HG02981 (cell line): ENCODE measurements around the gene SPDYE6.
"Not testable (repeated sequence)": the region's sequence is repeated elsewhere in the genome, so short reads cannot be mapped to it uniquely, and the experiment has no call there.

Experiments
- ATAC-seq: cut with Tn5 transposase; IDR thresholded peaks from one replicate; pipeline ENCODE4 v1.9.1; 2021; ENCODE audit warnings: mild to moderate bottlenecking, moderate library complexity; ENCODE audit not compliant: unreplicated experiment

Gene SPDYE6

DNA sequence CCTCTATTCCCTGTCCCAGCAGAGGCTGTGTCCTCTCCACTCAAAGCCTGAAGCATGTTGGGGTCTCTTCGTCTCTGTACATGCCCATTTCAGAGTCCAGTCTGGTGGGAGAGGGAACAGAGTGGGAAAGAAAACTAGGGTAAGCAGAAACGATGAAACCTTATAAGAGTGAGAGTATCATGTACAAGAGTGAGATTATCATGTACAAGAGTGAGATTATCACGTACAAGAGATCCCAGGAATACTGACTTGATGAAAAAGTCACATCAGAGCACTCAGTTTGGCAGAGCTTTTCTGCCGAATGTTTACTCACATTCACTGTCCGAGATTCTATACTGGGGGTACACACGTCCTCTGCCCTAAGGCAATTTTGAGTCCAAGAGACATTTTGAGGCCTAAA, at the start of gene SPDYE6:
Gene SPDYE6, minus strand, starts transcription at position 101 of the 400 bp plus-strand sequence. CDS start 421 bp downstream, outside the sequence.
- not testable (repeated sequence) for ATAC-seq

DNA sequence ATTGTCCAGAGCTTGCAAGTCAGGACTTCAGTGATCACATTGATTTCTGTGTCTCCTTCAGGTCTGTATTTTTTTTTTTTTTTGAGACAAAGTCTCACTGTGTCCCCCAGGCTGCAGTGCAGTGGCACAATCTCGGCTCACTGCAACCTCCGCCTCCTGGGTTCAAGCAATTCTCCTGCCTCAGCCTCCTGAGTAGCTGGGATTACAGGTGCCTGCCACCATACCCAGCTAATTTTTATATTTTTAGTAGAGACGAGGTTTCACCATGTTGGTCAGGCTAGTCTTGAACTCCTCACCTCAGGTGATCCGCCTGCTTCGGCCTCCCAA, 48.6 kb upstream of the SPDYE6 start:
- ATAC-seq, result not testable (repeated sequence)

DNA sequence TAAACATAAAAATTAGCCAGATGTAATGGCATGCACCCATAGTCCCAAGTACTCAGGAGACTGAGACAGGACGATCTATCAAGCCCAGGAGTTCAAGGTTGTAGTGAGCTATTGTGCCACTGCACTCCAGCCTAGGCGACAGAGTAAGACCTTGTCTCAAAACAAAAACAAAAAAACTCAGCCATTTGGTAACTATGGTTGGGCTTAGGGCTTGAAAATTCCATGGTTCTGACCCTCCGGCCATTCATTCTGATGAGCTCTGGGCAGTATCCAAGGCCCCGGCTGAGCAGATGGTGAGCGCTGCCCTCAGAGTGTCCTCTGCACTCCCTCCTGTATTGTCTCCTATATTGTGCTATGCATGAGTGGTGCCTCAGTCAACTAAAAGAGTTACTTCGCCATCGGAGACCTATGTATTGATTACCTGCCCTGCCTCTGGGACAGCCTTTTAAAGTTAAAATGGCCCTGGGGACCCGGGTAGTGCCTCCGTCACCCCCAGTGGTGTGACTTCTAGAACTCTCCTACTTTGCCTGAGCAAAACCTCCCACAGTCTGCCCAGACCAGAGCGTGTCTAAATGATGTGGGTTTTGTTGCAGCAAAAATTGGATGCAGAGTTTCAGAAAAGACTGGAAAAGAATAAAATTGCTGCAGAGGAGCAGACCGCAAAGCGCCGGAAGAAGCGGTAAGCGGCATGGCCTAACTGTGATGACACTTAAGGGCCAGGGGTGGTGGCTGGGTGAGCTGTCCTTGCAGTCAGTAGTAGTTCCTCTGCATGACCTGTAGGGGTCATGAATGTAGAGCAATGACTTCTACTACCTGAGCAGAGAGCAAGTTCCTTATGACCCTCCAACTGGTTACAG, 48.0 kb upstream of the SPDYE6 start:
- peak; percentile 86 for ATAC-seq

GRCh38 chr7:102403563-102403962, 47.3 kb upstream of the SPDYE6 start:
- no peak for ATAC-seq

GRCh38 chr7:102400360-102400759, 44.1 kb upstream of the SPDYE6 start:
- no peak for ATAC-seq

DNA sequence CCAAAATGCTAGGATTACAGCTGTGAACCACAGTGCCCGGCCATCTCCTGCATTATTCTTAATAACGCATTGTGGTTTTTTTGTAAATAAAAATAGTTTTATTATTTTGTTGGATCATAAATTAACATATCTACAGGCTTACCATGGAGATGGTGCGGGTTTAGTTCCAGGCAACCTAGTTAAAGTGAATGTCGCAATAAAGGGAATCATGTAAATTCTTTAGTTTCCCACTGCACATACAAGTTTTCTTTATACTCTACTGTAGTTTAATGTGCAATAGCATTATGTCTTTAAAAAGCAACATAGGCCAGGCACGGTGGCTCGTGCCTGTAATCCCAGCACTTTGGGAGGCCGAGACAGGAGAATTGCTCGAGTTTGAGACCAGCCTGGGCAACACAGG, 42.3 kb upstream of the SPDYE6 start:
- no peak for ATAC-seq

- ATAC-seq, result no peak
Measured at GRCh38 chr7:102396710-102397019, 40.4 kb upstream of the SPDYE6 start.

DNA sequence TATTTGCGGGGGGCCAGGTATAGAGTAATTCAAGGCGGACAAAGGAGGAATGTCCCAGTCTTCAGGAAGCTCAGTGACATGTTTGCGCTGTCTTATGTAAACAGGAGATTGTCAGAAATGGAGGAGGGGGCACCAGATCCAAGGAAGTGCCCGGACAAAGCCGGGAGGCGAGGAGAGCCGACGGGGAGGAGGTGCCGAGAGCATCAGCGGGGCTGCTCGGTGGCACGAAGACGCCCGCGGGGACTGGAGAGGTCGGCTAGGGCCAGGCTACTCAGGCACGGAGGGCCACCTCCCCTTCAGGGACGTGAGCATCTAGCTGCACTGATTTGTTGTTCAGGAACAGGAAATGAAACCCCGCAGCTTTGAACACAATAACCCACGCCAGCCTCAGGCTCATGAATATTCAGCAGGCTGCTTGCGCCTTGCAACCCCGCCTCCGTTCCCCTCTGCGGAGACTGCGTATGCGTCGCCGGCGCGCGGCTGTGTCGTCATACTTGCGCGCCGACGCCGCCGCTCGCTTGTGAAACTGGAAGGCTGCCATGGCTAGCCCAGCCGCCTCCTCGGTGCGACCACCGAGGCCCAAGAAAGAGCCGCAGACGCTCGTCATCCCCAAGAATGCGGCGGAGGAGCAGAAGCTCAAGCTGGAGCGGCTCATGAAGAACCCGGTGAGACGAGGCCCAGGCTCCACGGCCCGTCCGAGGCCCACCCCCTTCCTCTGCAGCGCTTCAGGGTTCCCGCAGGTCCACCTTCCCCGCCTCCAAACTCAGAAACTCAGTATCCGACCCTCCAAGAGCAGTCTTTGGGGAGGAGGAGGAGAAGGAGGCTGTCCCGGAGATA, 39.8 kb upstream of the SPDYE6 start, which contains the start of gene PRKRIP1:
Gene PRKRIP1, plus strand, starts transcription at position 491 of the 837 bp plus-strand sequence. Its CDS starts 49 bp downstream, at position 540.
- ATAC-seq, result peak; percentile 99

DNA sequence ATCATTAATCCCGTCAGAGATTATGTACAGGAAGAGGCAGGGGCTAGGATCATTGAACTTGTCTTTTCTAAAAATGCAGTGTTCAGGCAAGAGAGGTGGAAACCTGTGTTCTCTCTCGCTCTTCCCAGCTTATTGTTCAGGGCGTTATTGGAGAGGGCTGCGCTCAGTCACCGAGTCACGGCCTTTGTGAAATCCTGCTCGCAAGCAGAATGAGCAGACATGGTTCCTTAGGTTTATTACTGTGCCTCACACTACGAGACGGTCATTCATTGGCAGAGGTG, 39.3 kb upstream of the SPDYE6 start:
- ATAC-seq, result no peak

DNA sequence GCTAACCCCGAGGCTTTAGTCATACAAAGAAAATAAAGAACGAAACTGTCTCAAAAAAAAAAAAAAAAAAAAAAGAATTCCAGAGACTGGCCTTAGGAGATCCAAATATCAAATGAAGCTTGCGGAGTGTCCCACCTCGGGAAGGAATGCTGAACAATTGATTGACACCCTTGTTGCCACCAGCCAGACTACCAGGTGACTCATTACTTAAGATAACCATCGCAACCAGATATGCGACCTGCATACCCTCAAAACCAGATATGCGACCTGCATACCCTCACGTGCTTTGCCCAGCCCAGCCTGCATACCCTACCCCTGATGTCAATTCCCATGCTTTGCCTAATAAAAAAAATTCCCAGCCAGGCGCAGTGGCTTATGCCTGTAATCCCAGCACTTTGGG, 37.2 kb upstream of the SPDYE6 start:
- no peak for ATAC-seq

GRCh38 chr7:102392330-102392729, 36.1 kb upstream of the SPDYE6 start:
- no peak for ATAC-seq

GRCh38 chr7:102390697-102391484, 34.6 kb upstream of the SPDYE6 start:
- ATAC-seq, result no peak

GRCh38 chr7:102389810-102390209, 33.6 kb upstream of the SPDYE6 start:
- no peak for ATAC-seq

- no peak for ATAC-seq
Measured at GRCh38 chr7:102387064-102387463, 30.8 kb upstream of the SPDYE6 start.

DNA sequence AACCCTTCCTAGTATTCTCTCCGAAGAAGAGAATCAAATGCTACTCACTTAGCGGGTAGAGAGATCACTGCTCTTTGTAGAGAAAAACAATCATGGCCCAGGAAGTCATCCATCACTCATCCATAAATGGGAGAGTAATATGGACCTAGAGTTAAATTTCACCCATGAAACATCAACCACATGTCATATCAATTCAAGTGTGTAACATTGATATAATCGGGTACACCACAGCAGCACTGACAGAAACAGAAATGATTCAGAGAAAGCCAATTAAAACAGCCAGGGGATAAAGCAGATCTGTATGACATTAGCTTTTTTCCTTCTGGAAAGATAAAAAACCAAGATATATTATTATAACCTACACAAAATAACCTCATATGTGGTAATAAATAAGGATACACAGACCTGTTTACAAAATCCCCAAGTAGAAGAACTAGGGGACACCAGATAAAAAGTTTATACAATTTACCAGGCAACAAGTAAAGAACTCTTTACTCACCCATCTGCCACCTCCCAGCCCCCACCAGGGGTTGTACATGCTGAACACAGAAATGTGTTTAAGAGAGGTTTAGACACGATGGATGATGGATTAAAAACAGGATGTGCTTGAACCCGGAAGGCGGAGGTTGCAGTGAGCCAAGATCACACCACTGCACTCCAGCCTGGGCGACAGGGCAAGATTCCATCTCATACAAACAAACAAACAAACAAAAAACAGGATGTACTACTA, 25.6 kb upstream of the SPDYE6 start:
- not testable (repeated sequence) for ATAC-seq

DNA sequence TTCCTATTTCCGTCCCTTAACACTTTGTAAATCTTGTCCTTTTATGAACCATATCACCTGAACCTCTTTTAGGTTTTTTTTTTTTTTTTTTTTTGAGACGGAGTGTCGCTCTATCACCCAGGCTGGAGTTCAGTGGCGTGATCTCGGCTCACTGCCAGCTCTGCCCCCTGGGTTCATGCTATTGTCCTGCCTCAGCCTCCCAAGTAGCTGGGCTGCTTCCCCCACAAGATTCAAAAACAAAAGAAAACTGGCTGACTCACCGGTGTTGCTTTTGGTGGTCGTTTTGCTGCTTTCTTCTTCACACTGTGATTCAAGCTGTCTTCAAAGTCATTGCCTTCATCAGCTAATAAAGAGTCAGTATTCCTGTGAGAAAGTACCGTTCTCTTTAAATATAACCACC, 24.6 kb upstream of the SPDYE6 start:
- ATAC-seq, result not testable (repeated sequence)

DNA sequence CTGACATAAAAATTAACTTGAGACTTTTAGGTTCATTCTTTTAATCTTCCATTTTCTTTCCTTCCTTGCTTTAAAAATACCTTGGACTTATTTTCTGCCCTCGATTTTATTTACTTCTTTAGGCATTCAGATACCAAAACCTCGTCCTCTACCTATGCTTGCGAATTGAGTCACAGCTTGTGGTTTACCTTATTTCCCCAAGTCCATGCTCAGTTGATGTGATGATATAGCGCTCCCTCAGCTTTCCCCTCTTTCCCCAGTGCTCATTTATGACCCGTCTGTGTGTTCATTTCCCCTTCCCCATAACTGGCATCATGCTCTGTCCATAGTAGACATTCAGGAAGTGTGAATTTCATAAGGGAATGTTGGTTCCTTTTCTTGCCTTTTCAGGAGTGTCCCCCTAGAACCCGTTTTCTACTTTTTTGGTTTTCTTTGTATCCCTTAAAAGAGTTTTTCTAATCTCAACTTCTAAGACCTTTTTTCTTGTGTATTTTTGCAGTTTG, 20.8 kb upstream of the SPDYE6 start:
- no peak for ATAC-seq

DNA sequence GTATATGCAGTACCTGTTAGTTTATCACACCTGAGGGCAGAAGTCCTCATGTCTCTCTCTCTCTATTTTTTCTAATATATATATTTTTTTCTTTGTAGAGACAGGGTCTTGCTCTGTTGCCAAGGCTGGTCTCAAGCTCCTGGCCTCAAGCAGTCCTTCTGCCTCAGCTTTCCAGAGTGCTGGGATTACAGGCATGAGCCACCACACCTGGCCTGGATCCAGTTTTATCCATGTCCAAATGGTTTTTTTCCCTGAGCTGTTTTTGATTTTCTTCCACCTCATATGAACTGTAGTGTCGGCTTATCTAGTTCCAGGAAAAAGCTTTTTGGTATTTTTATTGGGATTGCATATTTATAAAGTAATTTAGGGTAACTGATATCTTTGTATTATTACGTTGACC, 16.6 kb upstream of the SPDYE6 start:
- ATAC-seq, result not testable (repeated sequence)

DNA sequence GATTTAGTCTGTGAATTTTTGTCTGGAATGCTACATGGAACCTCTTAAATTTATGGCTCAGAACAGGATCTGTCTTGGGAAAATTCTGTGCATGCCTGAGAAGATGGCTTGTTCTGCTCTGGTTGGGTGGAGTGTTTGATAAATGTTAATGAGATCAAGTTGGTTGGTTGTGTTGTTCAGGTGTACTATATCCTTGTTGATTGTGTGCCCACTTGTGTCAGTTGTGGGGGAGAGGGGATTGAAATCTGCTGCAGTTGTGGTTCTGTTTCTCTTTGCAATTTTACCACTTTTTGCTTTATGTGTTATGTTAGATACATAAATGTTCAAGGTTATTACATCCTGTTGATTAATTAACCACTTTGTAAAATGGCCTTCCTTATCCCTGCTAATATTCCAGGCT, 13.8 kb upstream of the SPDYE6 start:
- not testable (repeated sequence) for ATAC-seq

DNA sequence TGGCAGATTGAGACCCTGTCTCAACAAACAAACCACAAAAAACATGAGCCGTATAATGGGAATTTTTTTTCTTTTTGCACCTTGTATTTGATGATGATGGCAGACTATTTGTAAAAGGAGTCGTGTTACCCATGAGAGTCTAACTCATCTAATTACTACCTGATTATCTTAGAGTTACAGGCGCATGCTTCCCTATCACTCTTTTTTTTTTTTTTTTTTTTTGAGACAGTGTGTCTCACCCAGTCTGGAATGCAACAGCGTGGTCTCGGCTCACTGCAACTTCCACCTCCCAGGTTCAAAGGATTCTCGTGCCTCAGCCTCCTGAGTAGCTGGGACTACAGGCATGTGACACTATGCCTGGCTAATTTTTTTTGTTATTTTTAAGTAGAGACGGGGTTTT, 9.1 kb upstream of the SPDYE6 start:
- ATAC-seq, result not testable (repeated sequence)
